Esophagus muscularis mucosa (tissue), 4 donors: ENCODE data around the gene ERC2. TPM values are rescaled to one million over a fixed set of nuclear protein-coding genes. Genes with fewer than 3 reads are reported as not detected.

ENCODE experiments used
- DNase-seq: peaks from one replicate; pipeline ENCODE4 v3.0.0-alpha.2; 2017; ENCODE audit errors: extremely low spot score
- H3K27ac ChIP-seq, 4 donors: fragments of 200-600 bp; sonication (generic); replicated peaks in 1 of 4; 1 replicate in 3 of 4; 2 replicates in 1 of 4; pipeline ENCODE4 v1.5.1; 2016 to 2019; ENCODE audit warnings: mild to moderate bottlenecking in 1 of 4
- H3K27me3 ChIP-seq, 4 donors: fragments of 200-600 bp; sonication (generic); one replicate each; pipeline versions ENCODE4 v1.5.1 to v1.6.0; 2016 to 2019
- H3K36me3 ChIP-seq, 4 donors: fragments of 200-600 bp; sonication (generic); one replicate each; pipeline ENCODE4 v1.5.1; 2016 to 2019
- H3K4me1 ChIP-seq, 4 donors: fragments of 200-600 bp; sonication (generic); one replicate each; pipeline ENCODE4 v1.5.1; 2016 to 2019
- H3K4me3 ChIP-seq, 4 donors: fragments of 200-600 bp; sonication (generic); 1 replicate in 2 of 4; 2 replicates in 2 of 4; pipeline ENCODE4 v1.5.1; 2016 to 2019; ENCODE audit warnings: mild to moderate bottlenecking in 4 of 4, moderate library complexity in 1 of 4
- H3K9me3 ChIP-seq, 4 donors: fragments of 200-600 bp; sonication (generic); 1 replicate in 3 of 4; 2 replicates in 1 of 4; pipeline ENCODE4 v1.5.1; 2016 to 2019
- CTCF ChIP-seq, 3 experiments: fragments of 200-600 bp in 2 of 3; fragments of 450-650 bp in 1 of 3; sonication (generic) in 2 of 3; IDR thresholded peaks; one replicate each; pipeline ENCODE4 v1.5.1; 2017 to 2019; ENCODE audit warnings: antibody characterized with exemption in 3 of 3, mild to moderate bottlenecking in 2 of 3, moderate library complexity in 1 of 3
- EP300 ChIP-seq: sonication (generic); formaldehyde crosslinking; IDR thresholded peaks from one replicate; pipeline ENCODE4 v1.6.1; 2017; ENCODE audit warnings: antibody characterized with exemption
- POLR2A ChIP-seq: fragments of 450-650 bp; IDR thresholded peaks from one replicate; pipeline ENCODE4 v1.6.1; 2017; ENCODE audit warnings: antibody characterized with exemption, moderate library complexity, mild to moderate bottlenecking, low read depth
- POLR2AphosphoS5 ChIP-seq, 2 donors: sonication (generic); formaldehyde crosslinking; IDR thresholded peaks; one replicate each; pipeline ENCODE4 v1.6.1; 2017; ENCODE audit warnings: antibody characterized with exemption in 2 of 2
- WGBS: methylation state at CpG from one replicate; pipeline ENCODE4 v1.1.5; 2018; 5-methylcytosine and 5-hydroxymethylcytosine counted together
- intact Hi-C: fragments of 100-400 bp; cut with DNase I; formaldehyde crosslinking; loops from one replicate; pipeline ENCODE4 v1.15.1; 2023
- total RNA-seq, 4 donors: library from RNA; depleted of rRNA; stranded (reverse); fragments of >200 nt; gene quantifications; one replicate each; pipeline versions ENCODE4 v1.1.0 to v1.2.1, GENCODE V29; 2016

The ERC2 gene
- total RNA-seq, 4 donors from 2014 or later: 0.42 to 2.0 (median 1.5) TPM

- Histone ChIP-seq H3K4me3 (peak overlapping the region; percentile 86 to 95 (median 90)), H3K27ac (peak overlapping the region; percentile 85 to 89 (median 86)), H3K27me3 (peaks cover 0 to 45% (median 0%) of the 10 kb centered on the region in 4 donors), H3K36me3 (no peaks in the 10 kb centered on the region), H3K4me1 (peaks cover 9 to 78% (median 65%) of the 10 kb centered on the region in 4 donors), H3K9me3 (no peaks in the 10 kb centered on the region)
- TF ChIP-seq CTCF (IDR thresholded peaks at IDR 0.05): no peak
- TF ChIP-seq POLR2A: no peak
- WGBS: under 1% methylated on average over 26 of the region's 71 CpGs
- intact Hi-C loops: loop anchor here (10.0 kb wide), 4 partner anchors 293 to 557 kb away; no protein-coding TSS in a partner anchor
- DNase-seq: no peak
Observed at GRCh38 chr3:55487381-55488241, 980.7 kb downstream of the ERC2 start.

GRCh38 chr3:55486857-55487380, 981.3 kb downstream of the ERC2 start, which contains the start of gene WNT5A:
TSS of gene WNT5A (minus strand) at chr3:55487306. CDS start at chr3:55486985, 321 bp downstream.
- peak within 1 kb of the TSS; percentile 85 to 89 (median 86) for H3K27ac ChIP-seq
- no peaks in the 10 kb centered on the region for H3K36me3 ChIP-seq
- peaks cover 9 to 85% (median 71%) of the 10 kb centered on the region in 4 donors for H3K4me1 ChIP-seq
- H3K9me3 ChIP-seq: no peaks in the 10 kb centered on the region
- no peak for TF ChIP-seq POLR2A
- no peak for TF ChIP-seq EP300
- TF ChIP-seq POLR2AphosphoS5 (IDR thresholded peaks at IDR 0.05): no peak
- no peak for TF ChIP-seq CTCF (IDR thresholded peaks at IDR 0.05)
- intact Hi-C loops: loop anchor here (10.0 kb wide), 4 partner anchors 292 to 558 kb away; no protein-coding TSS in a partner anchor
- peaks cover 0 to 52% (median 0%) of the 10 kb centered on the region in 4 donors for H3K27me3 ChIP-seq
- no peak for DNase-seq
- WGBS: under 1% methylated on average over 35 of the region's 52 CpGs
- H3K4me3 ChIP-seq: peak within 1 kb of the TSS; percentile 86 to 95 (median 90)

GRCh38 chr3:55486101-55486856, 982.0 kb downstream of the ERC2 start:
- H3K9me3 ChIP-seq: no peaks in the 10 kb centered on the region
- no peaks in the 10 kb centered on the region for H3K36me3 ChIP-seq
- DNase-seq: no peak
- intact Hi-C loops: loop anchor here (10.0 kb wide), 4 partner anchors 291 to 559 kb away; no protein-coding TSS in a partner anchor
- peaks cover 0 to 59% (median 0%) of the 10 kb centered on the region in 4 donors for H3K27me3 ChIP-seq
- peak; percentile 31 to 61 for TF ChIP-seq POLR2AphosphoS5 (IDR thresholded peaks at IDR 0.05)
- no peak for TF ChIP-seq CTCF (IDR thresholded peaks at IDR 0.05)
- peaks cover 12 to 87% (median 78%) of the 10 kb centered on the region in 4 donors for H3K4me1 ChIP-seq
- under 1% methylated on average over 46 of the region's 49 CpGs for WGBS
- H3K27ac ChIP-seq: peak overlapping the region; percentile 85 to 89 (median 86)
- H3K4me3 ChIP-seq: peak overlapping the region; percentile 86 to 95 (median 90)

GRCh38 chr3:55484801-55485791, 983.2 kb downstream of the ERC2 start:
- DNase-seq: no peak
- Histone ChIP-seq H3K27ac (peak overlapping the region; percentile 85 to 89 (median 86)), H3K9me3 (no peaks in the 10 kb centered on the region), H3K4me1 (peaks cover 12 to 93% (median 89%) of the 10 kb centered on the region in 4 donors), H3K36me3 (no peaks in the 10 kb centered on the region), H3K4me3 (peak overlapping the region; percentile 86 to 95 (median 90)), H3K27me3 (peaks cover 0 to 61% (median 0%) of the 10 kb centered on the region in 4 donors)
- peak in 1 of 2 donors; percentile 32 for TF ChIP-seq POLR2AphosphoS5 (IDR thresholded peaks at IDR 0.05)
- peak in 2 of 3 experiments; percentile 39 to 96 for TF ChIP-seq CTCF (IDR thresholded peaks at IDR 0.05)
- TF ChIP-seq EP300: no peak
- no peak for TF ChIP-seq POLR2A
- 5% methylated on average over 35 of the region's 57 CpGs for WGBS
- intact Hi-C loops: loop anchor here (2.0 to 10.0 kb wide), 7 partner anchors 262 to 767 kb away; no protein-coding TSS in a partner anchor
